H9 (cell line): ENCODE measurements around the gene TUBA8. TPM values are rescaled to one million over a fixed set of nuclear protein-coding genes. Genes with fewer than 3 reads are reported as not detected.

ENCODE experiments used
- DNase-seq: peaks from one replicate; pipeline ENCODE4 v3.0.0-alpha.2; 2017
- H2AFZ ChIP-seq: one replicate; pipeline ENCODE4 v1.6.1; 2013; ENCODE audit warnings: mild to moderate bottlenecking, low read length, control low read depth, moderate library complexity
- H2AK5ac ChIP-seq: 2 replicates; pipeline ENCODE4 v1.6.1; 2013; ENCODE audit warnings: low read length, control low read depth, mixed read lengths; ENCODE audit not compliant: insufficient read length
- H2BK120ac ChIP-seq: one replicate; pipeline ENCODE4 v1.6.1; 2013; ENCODE audit warnings: low read depth, mild to moderate bottlenecking, low read length, control low read depth, inconsistent platforms; ENCODE audit not compliant: poor library complexity, severe bottlenecking
- H2BK12ac ChIP-seq: 2 replicates; pipeline ENCODE4 v1.6.1; 2013; ENCODE audit warnings: low read length, control low read depth, mixed read lengths, low read depth; ENCODE audit not compliant: insufficient read length
- H2BK15ac ChIP-seq: 2 replicates; pipeline ENCODE4 v1.6.1; 2013; ENCODE audit warnings: low read depth, low read length, control low read depth
- H2BK20ac ChIP-seq: one replicate; pipeline ENCODE4 v1.6.1; 2013; ENCODE audit warnings: low read depth, mild to moderate bottlenecking, low read length, control low read depth, inconsistent platforms; ENCODE audit not compliant: poor library complexity, severe bottlenecking
- H2BK5ac ChIP-seq: 2 replicates; pipeline ENCODE4 v1.6.1; 2013; ENCODE audit warnings: low read length, control low read depth, mixed read lengths; ENCODE audit not compliant: insufficient read length
- H3K14ac ChIP-seq: 2 replicates; pipeline ENCODE4 v1.6.1; 2013; ENCODE audit warnings: low read length, control low read depth; ENCODE audit not compliant: insufficient read depth
- H3K18ac ChIP-seq: 2 replicates; pipeline ENCODE4 v1.6.1; 2013; ENCODE audit warnings: low read depth, mild to moderate bottlenecking, mixed read lengths, low read length, control low read depth; ENCODE audit not compliant: insufficient read length
- H3K23ac ChIP-seq: 2 replicates; pipeline ENCODE4 v1.6.1; 2013; ENCODE audit warnings: low read length, control low read depth, mixed read lengths, low read depth; ENCODE audit not compliant: insufficient read length
- H3K23me2 ChIP-seq: 2 replicates; pipeline ENCODE4 v1.6.1; 2013; ENCODE audit warnings: low read depth, mild to moderate bottlenecking, mixed read lengths, low read length, control low read depth; ENCODE audit not compliant: insufficient read length, poor library complexity, severe bottlenecking
- H3K27ac ChIP-seq: 2 replicates; pipeline ENCODE4 v1.5.1; 2013; ENCODE audit warnings: low read length, control low read depth, mixed read lengths, low read depth; ENCODE audit not compliant: insufficient read length
- H3K27me3 ChIP-seq: 2 replicates; pipeline ENCODE4 v1.6.1; 2013; ENCODE audit warnings: low read length, control low read depth, inconsistent platforms; ENCODE audit not compliant: insufficient read depth
- H3K4ac ChIP-seq: 2 replicates; pipeline ENCODE4 v1.6.1; 2013; ENCODE audit warnings: low read depth, mild to moderate bottlenecking, control low read depth, inconsistent platforms, low read length, moderate library complexity
- H3K4me1 ChIP-seq: 2 replicates; pipeline ENCODE4 v1.6.1; 2013; ENCODE audit warnings: low read length, control low read depth, inconsistent platforms; ENCODE audit not compliant: insufficient read depth
- H3K4me2 ChIP-seq: 2 replicates; pipeline ENCODE4 v1.6.1; 2013; ENCODE audit warnings: low read length, control low read depth, mixed read lengths; ENCODE audit not compliant: insufficient read length, insufficient read depth
- H3K56ac ChIP-seq: 2 replicates; pipeline ENCODE4 v1.6.1; 2013; ENCODE audit warnings: low read depth, mild to moderate bottlenecking, mixed read lengths, low read length, control low read depth; ENCODE audit not compliant: insufficient read length
- H3K79me1 ChIP-seq: 2 replicates; pipeline ENCODE4 v1.6.1; 2013; ENCODE audit warnings: low read depth, mild to moderate bottlenecking, moderate library complexity, low read length, control low read depth, inconsistent platforms; ENCODE audit not compliant: insufficient read depth, poor library complexity, severe bottlenecking
- H3K79me2 ChIP-seq: 2 replicates; pipeline ENCODE4 v1.6.1; 2013; ENCODE audit warnings: low read length, control low read depth, inconsistent platforms; ENCODE audit not compliant: insufficient read depth
- H3K9ac ChIP-seq: 2 replicates; pipeline ENCODE4 v1.6.1; 2013; ENCODE audit warnings: low read length, control low read depth, mixed read lengths; ENCODE audit not compliant: insufficient read length; ENCODE audit errors: extremely low read depth
- H3K9me3 ChIP-seq: one replicate; pipeline ENCODE4 v1.6.1; 2013; ENCODE audit warnings: low read depth, low read length, inconsistent platforms; ENCODE audit not compliant: control insufficient read depth
- H3T11ph ChIP-seq: one replicate; pipeline ENCODE4 v1.6.1; 2013; ENCODE audit warnings: mild to moderate bottlenecking, low read length, control low read depth, inconsistent platforms
- H4K20me1 ChIP-seq: one replicate; pipeline ENCODE4 v1.6.1; 2013; ENCODE audit not compliant: control insufficient read depth, insufficient read length, insufficient read depth
- H4K5ac ChIP-seq: 2 replicates; pipeline ENCODE4 v1.6.1; 2013; ENCODE audit warnings: low read depth, mild to moderate bottlenecking, mixed read lengths, low read length, control low read depth; ENCODE audit not compliant: insufficient read length
- H4K8ac ChIP-seq: replicated peaks from 2 replicates; pipeline ENCODE4 v1.6.1; 2013; ENCODE audit warnings: low read length, control low read depth, mixed read lengths, low read depth; ENCODE audit not compliant: insufficient read length
- H4K91ac ChIP-seq: 2 replicates; pipeline ENCODE4 v1.6.1; 2013; ENCODE audit warnings: low read depth, mild to moderate bottlenecking, moderate library complexity, mixed read lengths, low read length, control low read depth; ENCODE audit not compliant: insufficient read length
- H3K27ac Mint-ChIP-seq, 3 experiments: 2 replicates in 2 of 3; 3 replicates in 1 of 3; pipeline ENCODE4 v1.8.0; 2020 to 2021; ENCODE audit warnings: mixed read lengths in 3 of 3, mild to moderate bottlenecking in 1 of 3, moderate library complexity in 1 of 3
- H3K27me3 Mint-ChIP-seq: 2 replicates; pipeline ENCODE4 v1.8.0; 2021; ENCODE audit warnings: low read depth, mild to moderate bottlenecking, moderate library complexity, mixed read lengths
- H3K36me3 Mint-ChIP-seq, 3 experiments: 2 replicates in 2 of 3; 3 replicates in 1 of 3; pipeline ENCODE4 v1.8.0; 2020 to 2021; ENCODE audit warnings: low read depth in 3 of 3, mixed read lengths in 3 of 3; ENCODE audit not compliant: insufficient read depth in 1 of 3
- H3K4me1 Mint-ChIP-seq, 2 experiments: 2 replicates each; pipeline ENCODE4 v1.8.0; 2020; ENCODE audit warnings: mixed read lengths in 2 of 2
- H3K4me3 Mint-ChIP-seq, 2 experiments: 2 replicates in 1 of 2; 3 replicates in 1 of 2; pipeline ENCODE4 v1.8.0; 2020 to 2021; ENCODE audit warnings: mild to moderate bottlenecking in 2 of 2, mixed read lengths in 2 of 2, moderate library complexity in 1 of 2
- H3K9me3 Mint-ChIP-seq, 2 experiments: 2 replicates in 1 of 2; 3 replicates in 1 of 2; pipeline ENCODE4 v1.8.0; 2020; ENCODE audit warnings: mild to moderate bottlenecking in 2 of 2, mixed read lengths in 2 of 2, moderate library complexity in 1 of 2
- CTCF ChIP-seq: fragments of 200-600 bp; sonication (generic); conservative IDR thresholded peaks from 3 replicates; pipeline ENCODE4 v1.8.0; 2021; ENCODE audit warnings: antibody characterized with exemption, mild to moderate bottlenecking
- WGBS: extraction: QIAGEN DNeasy Blood & Tissue Kit; methylation state at CpG from one replicate; pipeline ENCODE4 v1.1.7; 2013; ENCODE audit warnings: missing lambda C conversion rate, low lambda C conversion rate, mixed read lengths; ENCODE audit not compliant: insufficient read length; ENCODE audit errors: extremely low coverage; 5-methylcytosine and 5-hydroxymethylcytosine counted together
- total RNA-seq: library from RNA; stranded (reverse); gene quantifications from 2 replicates; pipeline ENCODE4 v1.2.1, GENCODE V29; 2021

Gene TUBA8
- total RNA-seq, 1 experiment from 2014 or later: 2.0 TPM

DNA sequence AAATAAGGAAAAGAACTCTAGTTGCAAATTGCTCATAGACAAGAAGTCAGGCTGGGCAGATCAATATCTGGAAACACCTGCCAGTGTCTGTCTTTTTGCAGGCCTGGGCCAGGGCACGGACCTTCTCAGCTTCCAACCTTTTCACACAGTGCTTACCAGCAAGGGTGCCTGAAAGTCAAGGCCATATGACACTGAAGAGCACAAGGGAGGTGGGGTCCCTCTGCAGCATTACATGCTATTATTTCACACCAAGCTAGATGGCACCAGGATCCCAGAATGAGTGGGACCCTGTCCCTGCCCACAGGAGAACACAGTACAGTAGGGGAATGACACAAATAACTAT is 38.7 kb upstream of the TUBA8 start:
- no peaks in the 10 kb centered on the region for H3K23me2 ChIP-seq
- H3K9ac ChIP-seq: no peak overlapping the region
- H3K4me1 ChIP-seq: no peaks in the 10 kb centered on the region
- peaks cover 8 to 9% of the 10 kb centered on the region in 2 experiments for H3K4me1 Mint-ChIP-seq
- no peak overlapping the region for H2BK20ac ChIP-seq
- no peak overlapping the region for H3K27ac Mint-ChIP-seq
- no peak overlapping the region for H4K8ac ChIP-seq
- H4K20me1 ChIP-seq: peaks cover 2% of the 10 kb centered on the region
- no peak overlapping the region for H3K56ac ChIP-seq
- no peak overlapping the region for H3K14ac ChIP-seq
- no peaks in the 10 kb centered on the region for H3K27me3 ChIP-seq
- H2AFZ ChIP-seq: no peak overlapping the region
- no peaks in the 10 kb centered on the region for H3K79me2 ChIP-seq
- no peak overlapping the region for H3T11ph ChIP-seq
- no peak overlapping the region for H3K23ac ChIP-seq
- WGBS: no CpG with 5 or more reads among the region's 1 CpG
- H3K9me3 Mint-ChIP-seq: no peaks in the 10 kb centered on the region; a peak in 1 of 5 replicates
- H3K9me3 ChIP-seq: no peaks in the 10 kb centered on the region
- H2BK15ac ChIP-seq: no peak overlapping the region
- no peak overlapping the region for H4K91ac ChIP-seq
- H3K79me1 ChIP-seq: no peaks in the 10 kb centered on the region
- H3K27ac ChIP-seq: no peak overlapping the region
- TF ChIP-seq CTCF: no peak
- H2AK5ac ChIP-seq: no peak overlapping the region
- peaks cover 41% of the 10 kb centered on the region for H3K27me3 Mint-ChIP-seq
- no peak for DNase-seq
- H3K18ac ChIP-seq: no peak overlapping the region
- no peak overlapping the region for H4K5ac ChIP-seq
- H3K4me2 ChIP-seq: no peak overlapping the region
- no peak overlapping the region for H2BK12ac ChIP-seq
- no peaks in the 10 kb centered on the region; a peak in 1 of 7 replicates for H3K36me3 Mint-ChIP-seq
- no peak overlapping the region for H2BK120ac ChIP-seq
- H3K4me3 Mint-ChIP-seq: no peak overlapping the region
- H2BK5ac ChIP-seq: no peak overlapping the region
- no peak overlapping the region for H3K4ac ChIP-seq
